Cerebellar nuclear complex (tissue), 1 donor: ENCODE measurements around the gene PITX2.

Experiments
- DNase-seq, 2 experiments: peaks; one replicate each; lab custom pipeline; 2025; lab: John Stamatoyannopoulos, UW

PITX2 gene

DNA sequence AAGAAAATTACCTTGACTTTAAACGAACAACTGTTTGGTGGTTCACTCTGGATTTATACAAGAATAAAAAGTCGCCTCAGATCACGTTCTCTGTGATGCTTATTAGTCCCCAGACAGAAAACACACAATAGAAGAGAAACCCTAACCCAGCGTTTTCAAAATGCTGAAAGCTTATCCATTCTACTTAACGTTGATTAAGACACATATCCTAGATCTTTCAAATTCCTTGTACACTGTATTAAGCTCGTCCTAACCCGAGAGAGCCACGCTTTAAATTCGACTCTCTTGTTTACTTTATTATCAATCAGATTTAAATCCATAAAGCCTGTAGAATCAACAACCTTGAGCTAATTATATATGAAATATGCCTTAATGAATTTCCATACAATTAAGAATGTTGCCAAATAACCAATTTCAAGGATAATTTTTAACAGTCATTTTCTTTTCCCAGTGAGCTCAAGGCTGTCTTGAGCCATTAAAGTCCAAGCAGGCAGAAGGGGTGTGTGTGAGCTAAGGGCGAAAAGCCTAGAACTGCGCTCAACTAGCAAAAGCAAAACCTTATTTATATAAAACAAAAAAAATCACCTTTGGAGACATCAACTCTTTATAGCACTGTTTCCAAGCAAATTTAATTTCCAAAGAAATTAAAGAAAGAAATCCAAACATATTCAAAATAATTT, 981 bp upstream of the PITX2 start:
- DNase-seq, result no peak

DNA sequence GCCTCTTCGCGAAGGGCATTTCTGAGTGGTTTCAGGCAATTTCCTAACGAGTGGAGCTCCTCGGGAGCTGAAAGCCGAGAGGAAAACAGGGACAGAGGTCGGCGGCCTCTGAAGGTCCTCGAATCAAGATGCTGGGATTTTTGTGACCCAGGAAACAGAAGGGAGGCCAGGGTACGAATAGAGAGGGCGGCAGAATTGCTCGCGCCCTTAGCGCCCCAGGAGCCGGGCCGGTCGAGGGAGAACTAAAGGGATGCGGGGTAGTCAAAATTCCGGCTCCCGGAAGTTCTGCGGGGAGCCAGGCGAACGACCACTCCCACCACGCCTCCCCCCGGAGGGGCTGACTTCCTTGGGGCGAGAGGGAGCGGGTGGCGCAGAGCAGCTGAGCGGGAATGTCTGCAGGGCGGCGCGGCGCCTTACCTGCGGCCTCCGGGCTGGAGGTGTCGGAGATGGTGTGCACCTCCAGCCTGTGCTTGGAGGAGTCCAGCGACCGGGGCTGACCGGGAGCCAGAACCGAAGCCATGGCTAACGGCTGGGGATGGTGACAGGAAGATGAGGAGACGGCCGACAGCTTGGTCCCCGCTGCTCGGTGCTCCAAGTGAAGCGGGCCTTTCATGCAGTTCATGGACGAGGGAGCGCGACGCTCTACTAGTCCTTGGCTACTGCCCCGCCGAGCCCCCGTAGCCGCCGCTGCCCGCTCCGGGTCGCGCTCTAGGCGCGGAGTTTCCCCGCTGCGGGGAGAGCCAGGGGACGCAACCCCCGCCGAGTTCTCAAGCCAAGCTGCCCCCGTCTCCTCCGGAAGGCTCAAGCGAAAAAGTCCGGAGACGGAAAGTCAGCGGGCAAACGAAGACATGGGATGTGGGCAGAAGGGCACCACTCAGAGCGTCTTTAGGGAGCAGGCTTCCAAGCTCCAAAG, 782 bp downstream of the PITX2 start:
- no peak for DNase-seq

DNA sequence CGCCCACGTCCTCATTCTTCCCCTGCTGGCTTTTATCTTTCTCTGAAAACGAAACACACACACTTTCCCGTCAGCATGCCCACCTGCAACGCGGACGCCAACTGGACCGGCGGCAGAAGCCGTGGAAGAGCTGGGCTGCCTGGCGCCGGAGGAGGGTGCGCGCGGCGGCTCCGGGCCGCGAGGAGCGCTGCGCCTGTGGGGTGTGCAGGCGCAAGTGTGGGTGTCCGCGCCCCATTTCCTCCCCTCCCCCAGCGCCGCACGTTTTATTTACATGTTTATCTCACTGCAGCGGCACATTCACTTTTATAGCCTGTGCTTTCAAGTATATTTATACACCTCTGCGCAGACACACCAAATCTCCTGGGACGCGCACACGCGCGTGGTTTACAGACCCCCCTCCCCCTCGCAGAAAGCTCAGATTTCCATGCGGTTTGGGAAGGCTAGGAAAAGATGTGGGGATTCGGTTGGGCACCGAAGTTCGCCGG, 1.5 kb downstream of the PITX2 start:
- no peak for DNase-seq

DNA sequence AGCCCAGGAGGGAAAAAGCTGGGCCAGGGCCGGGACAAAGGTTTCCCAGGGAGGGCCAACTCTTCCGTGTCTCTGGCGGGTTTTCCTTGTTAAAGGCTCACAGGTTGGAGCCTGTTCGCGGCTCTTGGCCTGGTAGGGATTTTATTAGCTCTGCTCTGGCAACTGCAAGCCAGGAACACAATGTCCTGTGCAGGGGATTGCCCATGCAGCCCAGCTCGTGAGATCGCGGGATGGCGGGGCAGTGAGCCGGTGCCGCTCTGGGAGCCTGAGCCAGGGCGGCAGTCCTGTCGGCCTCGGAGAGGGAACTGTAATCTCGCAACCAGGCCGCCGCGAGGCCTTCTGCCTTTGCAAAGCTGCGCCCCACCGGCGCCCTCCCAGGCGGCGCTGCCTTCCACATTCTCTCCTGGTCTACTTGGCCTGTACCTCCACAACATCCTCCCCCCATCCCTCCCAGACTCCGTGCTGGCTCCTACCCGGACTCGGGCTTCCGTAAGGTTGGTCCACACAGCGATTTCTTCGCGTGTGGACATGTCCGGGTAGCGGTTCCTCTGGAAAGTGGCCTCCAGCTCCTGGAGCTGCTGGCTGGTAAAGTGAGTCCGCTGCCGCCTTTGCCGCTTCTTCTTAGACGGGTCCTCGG, 2.1 kb downstream of the PITX2 start:
- DNase-seq, result no peak

DNA sequence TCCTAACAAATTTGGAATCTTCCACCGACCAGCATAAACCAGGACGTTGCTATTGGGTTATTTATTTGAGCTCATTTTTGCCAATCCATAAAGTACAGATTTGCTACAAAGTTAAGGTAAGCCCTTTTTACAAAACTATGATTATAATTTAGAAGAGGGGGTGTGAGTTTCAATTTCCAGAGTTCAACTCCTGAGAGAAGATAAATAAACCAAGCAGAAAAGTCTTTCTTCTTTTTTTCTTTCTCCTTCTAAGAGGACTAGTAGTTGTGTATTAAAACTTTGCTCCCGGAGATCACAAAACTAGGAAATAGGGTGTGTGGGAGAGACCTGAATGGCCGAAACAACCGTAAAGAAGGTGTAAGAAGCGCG, 2.6 kb downstream of the PITX2 start:
- DNase-seq, result no peak

DNA sequence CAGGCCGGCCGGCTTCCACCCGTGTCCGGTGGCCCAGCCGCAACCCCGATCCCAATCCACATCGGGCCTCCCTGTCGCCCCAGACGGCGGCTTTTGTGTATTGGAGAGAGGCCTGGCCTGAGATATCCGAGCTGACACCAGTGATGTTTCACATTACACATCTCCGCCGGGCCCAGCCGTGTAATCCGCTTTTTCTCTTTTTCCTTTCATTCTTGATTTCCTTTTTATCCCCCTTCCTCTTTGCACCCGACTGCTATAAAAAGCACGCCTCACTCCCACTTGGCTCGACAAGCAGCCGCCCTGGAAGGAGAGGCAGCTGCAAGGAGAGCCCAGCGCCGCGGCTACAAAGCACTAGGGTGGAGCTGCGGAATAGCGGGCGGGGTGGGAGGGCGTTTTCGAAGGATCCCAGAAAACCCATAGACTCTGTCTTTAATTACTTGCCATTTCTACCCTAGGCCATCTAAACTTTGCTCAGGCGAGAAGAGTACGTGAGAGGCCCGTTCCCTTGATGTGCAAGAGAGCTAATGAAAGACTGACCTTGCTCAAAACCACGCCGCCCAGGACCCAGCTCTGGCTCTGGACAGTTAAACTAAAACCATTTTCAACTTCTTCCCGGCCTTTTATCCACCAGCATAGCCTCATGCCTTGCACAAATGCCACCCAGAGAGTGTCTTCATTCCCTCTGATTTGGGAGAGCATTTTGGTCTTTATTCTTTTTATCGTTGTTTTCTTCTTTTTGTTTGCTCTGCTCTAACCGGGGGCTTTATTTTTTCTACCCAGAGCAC, 3.2 kb downstream of the PITX2 start:
- DNase-seq, result no peak

DNA sequence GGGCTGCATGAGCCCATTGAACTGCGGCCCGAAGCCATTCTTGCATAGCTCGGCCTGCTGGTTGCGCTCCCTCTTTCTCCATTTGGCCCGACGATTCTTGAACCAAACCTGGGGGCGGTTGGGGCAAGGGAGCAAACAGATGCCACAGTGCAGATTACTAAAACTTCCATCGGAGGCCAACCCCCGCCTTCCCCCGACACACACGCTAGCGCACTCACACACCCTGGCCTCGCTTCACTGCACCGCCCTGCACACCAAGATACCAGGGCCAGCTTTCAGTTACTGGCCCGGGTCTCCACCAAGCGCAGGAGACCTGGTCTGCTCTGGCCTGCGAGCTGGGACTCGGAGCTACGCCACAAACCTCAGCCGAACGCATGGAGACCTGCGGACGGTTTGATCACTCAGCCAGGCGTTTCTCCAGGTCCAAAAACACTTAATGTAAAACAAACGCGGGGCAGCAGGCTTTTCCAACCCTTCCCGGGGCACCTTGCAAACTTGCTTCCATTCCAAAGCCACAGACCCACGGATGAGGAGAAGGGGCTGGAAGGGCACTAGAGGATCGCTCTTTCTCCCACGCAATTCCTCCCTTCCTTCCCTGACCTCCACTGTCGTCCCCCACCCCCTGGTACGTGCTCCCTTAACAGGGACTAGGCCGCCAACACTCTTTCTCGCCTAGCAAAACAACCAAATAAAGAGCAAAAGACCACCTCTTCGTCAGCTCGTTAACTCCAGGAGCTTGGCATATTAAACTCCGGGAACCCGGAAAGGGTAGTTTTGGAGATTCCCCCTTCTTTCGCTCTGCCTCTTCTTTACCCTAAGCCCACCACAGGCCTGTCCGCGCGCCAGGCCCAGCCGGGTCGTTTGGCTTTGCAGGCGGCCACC, 4.1 kb downstream of the PITX2 start:
- DNase-seq, result no peak

DNA sequence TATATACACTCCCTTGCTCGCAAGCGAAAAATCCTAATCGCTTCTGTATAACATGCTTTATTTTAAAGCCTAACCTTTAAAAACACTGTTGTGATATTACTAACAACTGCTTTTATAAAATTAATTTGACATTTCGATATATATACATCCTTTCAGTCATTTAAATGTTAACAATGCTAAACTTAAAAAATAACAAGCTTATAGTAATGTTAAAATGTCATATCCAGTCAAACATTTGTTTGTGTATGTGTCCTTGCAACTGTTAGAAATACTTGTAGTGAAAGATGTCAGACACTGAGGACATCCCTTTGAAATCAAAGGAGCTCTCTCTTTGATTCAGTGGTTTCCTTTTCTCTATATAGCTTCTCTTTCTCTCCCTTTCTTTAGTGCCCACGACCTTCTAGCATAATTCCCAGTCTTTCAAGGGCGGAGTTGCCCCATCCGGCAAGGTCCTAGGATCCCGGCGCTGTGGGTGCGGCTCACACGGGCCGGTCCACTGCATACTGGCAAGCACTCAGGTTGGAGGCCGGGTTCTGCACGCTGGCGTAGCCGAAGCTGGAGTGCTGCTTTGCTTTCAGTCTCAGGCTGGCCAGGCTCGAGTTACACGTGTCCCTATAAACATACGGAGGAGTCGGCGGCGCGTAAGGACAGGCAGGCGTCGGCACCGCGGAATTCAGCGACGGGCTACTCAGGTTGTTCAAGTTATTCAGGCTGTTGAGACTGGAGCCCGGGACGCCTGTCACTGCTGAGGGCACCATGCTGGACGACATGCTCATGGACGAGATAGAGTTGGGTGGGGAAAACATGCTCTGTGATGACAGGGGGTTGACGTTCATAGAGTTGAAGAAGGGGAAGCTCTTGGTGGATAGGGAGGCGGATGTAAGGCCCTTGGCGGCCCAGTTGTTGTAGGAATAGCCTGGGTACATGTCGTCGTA, 5.0 kb downstream of the PITX2 start:
- no peak for DNase-seq

DNA sequence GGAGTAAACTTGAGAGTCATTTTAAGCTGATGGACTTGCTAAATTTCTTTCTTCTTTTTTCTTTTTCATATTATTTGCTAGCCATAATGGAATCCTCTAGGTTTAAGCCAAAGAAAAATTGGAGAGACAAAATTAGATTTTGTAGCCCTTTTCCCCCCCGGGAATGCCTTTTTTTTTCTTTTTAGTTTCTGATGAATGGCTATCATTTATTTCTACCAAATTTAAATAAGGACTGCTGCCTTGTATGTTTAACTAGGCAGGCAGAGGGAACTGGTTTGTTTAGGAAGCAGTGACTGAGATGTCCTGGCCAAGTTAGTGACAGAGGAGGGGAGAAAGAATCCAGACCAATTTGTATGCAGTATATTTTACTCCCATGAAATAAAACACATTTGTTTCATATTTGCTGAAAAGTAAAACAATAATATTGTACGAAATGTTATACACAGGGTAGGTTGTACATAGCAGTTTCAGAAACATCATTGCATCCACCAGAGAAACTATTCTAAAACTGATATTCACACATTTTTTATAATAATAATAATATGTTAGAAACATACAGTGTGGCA, 5.7 kb downstream of the PITX2 start:
- DNase-seq, result no peak

DNA sequence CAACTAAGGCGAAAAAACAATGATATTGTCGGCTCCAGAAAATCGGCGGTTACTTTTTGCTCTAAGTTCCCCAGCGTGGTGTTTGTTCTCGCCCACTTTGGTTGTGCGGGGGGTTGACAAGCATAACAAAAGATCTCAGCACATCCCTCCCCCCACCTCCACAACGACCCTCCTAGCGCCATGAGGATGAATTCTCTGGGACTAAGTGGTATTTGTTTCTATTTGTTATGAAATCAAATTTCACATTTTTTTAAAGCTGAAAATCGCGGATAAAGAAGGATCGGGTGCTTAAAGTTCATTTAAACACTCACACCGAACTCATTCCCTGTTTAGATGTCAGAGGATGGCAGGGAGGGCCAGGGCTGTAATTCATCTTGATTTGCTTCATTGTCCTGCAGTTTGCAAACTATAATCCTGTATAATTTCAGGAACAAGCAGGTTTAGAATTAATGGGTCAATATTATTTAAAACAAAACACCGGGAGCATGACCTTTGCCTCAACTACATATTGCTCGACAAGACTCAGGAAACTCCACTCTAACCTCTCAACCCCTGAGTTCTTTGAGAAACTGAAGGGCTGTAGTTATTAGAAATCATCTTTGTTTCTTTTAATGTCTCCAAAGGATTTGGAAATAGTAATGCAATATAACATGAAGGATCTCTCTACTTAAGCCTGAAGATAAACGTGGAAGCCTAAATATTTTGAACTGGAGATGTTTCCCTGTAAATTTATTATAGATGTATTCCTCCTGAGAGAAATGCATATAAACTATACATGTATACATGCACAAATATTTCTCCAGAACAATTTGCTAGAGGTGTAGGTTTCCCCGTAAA, 6.4 kb downstream of the PITX2 start:
- no peak for DNase-seq

DNA sequence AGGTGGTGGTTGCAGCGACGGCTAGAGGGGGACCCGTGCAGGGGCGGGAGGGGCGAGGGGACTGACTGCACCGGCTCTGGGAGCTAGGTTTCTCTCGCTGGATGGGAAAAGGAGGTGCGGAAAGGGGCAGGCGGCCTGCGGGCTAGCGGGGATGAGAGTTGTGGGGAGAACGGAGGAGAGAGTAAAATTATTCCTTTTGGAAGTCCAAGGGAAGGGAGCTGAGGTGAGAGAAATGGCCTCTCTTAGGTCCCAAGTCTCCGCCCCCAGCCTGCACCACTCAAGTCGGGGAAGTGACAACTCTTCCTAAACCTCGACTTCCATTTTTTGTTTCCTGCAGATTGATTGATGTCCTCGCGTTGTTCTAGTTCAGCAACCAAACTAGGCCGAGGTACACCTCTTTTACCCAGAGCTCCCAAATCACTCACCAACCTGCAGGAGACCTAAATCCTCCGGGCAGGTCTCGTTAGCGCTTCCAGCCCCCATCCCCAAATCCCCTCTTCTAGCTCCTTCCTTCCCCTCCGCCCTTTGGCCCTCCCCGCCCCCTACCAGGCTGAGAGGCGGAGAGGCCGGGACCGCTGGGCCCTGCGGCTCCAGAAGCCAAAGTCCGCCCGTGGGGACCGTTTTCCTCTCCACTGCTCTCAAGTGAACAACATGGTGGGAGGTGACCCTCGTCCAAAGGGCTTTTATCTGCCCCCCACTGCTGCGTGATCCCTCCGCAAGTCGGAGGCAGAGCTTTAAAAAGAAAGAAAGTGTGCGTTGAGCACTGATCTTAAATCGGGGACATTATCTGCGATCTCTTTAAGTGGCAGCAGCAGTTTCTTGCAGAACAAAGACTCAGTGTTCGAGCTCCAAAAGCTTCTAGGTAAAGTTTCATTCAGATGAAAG, 7.3 kb downstream of the PITX2 start:
- DNase-seq, result no peak

DNA sequence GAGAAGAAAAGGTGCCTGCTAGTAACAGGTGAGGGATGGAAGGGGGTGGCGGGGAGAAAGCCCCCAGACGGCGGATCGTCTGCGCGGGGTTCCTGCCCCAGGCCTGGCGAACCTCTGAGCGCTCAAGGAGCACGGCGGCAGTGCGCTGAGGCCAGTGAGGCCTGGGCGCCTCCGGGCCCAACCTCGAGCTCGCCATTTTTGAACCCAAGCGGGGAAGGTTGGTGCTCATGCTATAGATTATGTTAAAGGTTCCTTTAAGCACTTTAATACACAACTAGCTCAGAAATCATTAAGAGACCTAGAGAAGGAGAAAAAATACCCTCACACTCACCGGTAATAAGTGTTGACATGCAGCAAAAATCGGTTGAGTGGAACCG, 7.9 kb downstream of the PITX2 start:
- DNase-seq, result no peak

DNA sequence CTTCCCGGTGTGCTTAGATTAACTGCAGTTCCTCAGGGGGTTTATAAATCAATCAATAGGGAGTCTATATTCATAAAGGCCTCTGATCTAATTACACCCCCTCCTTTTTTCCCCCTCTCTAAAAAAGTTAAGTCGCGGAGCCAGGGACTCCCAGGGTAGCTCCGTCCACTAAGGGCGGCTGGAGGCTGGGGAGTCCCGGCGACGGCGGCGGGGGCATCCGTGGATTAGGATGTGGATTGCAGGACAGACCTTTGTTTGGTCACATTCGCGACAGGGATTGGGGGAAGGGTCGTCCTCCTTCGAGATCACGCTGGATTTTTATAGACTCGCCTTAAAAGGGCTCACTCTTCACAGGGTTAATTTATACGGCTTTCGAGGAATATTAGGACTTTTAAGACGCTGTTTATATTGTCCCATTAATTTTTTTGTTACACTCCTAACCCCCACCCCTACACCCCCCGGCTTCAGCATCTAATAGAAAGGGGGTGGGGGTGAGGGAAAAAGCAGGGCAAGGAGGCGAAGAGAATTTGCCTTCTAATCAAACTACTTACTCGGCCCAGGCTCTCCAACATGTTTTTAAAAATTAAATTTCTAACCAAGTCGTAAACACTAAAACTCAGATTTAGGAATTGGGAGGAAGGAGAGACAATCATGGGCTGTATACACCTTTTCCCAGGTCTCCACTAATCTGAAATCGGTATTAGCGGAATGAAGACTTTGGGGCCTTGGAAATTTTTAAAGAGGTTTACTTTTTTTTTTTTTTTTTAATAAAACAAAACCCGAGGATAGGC, 8.5 kb downstream of the PITX2 start:
- DNase-seq, result no peak

DNA sequence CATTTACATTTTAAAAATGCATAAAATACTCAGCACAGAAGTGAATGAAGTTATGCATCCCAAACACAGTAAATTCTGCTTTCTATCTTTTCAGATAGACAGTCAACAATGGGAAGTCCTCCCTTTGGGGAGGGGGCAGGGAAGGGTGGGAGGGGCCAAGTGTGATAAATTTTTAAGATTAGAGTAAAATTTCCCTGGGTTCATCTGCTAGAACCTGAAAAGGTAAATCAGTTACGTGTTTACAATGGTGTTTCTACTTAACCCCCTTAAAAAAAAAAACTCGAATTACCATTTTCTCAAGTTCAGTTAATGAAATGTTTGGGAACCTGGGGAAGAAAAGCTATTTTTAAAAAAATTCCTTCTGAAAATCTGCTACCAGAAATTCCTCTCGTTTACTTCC, 9.1 kb downstream of the PITX2 start:
- DNase-seq, result no peak

DNA sequence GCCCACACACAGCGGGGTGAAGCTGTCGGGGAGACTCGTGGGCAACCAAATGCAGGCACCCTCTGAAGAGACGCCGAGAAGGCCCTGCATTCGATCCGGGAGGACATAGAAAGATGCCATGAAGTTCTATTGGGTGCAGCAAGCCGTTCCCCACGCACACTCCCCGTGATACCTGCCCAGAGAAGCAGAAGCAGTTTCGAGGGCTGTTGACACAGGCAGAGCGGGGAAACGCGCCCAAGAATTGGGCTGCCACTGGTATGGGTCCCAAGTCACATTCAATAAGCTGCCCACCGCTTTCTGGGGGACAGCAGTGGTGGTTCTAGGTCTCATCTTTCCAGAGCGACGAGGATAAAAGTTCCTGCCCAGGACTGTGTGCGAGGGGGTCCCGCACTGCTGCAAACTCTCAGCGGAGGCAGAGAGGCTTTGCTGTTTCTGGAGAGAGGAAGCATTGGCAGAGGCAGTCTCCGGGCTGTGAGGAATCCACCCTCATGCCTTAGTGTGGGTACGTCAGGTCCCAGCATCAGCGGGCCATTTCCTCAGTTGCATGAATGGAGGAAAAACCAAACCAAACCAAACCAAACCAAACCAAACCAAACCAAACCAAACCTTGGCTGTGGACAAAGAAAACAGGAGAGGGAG, 10.1 kb downstream of the PITX2 start:
- DNase-seq, result no peak

DNA sequence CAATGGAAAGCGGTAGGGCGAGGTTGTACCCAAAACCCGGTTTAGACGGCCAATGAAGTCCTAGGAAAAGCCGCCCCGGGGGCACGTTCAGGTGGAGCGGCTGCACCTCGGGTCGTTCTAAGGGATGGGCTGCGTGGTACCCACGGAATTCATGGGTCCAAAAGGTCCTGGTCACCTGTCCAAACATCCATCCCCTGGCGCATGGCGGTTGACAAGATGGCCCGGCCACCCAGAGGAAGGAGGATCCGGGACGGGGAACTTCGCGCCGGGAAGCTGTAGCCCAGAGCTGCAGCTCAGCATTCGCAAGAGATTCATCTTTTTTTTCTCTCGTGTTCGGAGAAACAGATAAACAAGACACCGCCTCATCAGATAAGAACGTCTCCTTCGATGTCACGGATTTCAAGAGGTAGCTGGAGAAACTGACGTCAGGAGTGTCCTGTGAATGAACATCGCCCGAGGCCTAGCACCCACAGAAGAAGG, 10.9 kb downstream of the PITX2 start:
- DNase-seq, result no peak
